D721Med (cell line): ENCODE measurements around the gene VPS13A.
"Not testable (repeated sequence)": the region's sequence is repeated elsewhere in the genome, so short reads cannot be mapped to it uniquely, and the experiment has no call there.

Experiments
- DNase-seq: peaks from one replicate; pipeline ENCODE4 v3.0.0; 2011; ENCODE audit warnings: low spot score; ENCODE audit not compliant: insufficient read length
- FAIRE-seq: peaks from 2 replicates; lab custom pipeline; 2011; peaks lifted over from hg19 to GRCh38; lab: Jason Lieb, UNC
- CTCF ChIP-seq: IDR thresholded peaks from 2 replicates; pipeline ENCODE4 v1.5.1; 2012; ENCODE audit warnings: mild to moderate bottlenecking, control low read depth; ENCODE audit not compliant: insufficient read depth; ENCODE audit errors: missing control alignments

VPS13A gene

GRCh38 chr9:77261605-77262004 is 84.3 kb downstream of the VPS13A start:
- no peak for FAIRE-seq
- DNase-seq = no peak
- TF ChIP-seq CTCF = no peak

- not testable (repeated sequence) for FAIRE-seq, DNase-seq
Measured at GRCh38 chr9:77267762-77268161, 90.4 kb downstream of the VPS13A start.

GRCh38 chr9:77271023-77271690 is 93.8 kb downstream of the VPS13A start:
- no peak for TF ChIP-seq CTCF
- FAIRE-seq (no peak), DNase-seq (no peak)

DNA sequence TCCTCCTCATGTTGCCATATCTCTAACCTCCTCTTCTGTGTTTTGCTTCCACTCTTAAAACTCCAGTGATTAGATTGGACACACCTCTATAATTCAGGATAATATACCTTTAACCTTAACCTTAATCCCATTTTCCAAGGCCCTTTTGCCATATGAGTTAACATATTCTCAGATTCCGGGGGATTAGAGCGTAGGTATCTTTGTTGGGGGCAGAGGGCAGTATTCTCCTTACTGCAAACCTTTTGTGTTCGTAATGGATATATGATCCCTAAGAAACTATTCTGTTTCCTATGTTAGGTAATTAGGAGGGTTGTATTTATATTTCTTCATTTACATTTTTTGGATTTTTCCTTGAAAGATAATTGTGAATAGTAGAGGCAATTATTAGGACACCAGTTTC is 99.5 kb downstream of the VPS13A start:
- TF ChIP-seq CTCF = no peak

GRCh38 chr9:77277719-77278118 is 100.4 kb downstream of the VPS13A start:
- TF ChIP-seq CTCF = no peak
- no peak for DNase-seq
- no peak for FAIRE-seq

More for the DNA sequence above, 99.5 kb downstream of the VPS13A start:
- DNase-seq = no peak
- FAIRE-seq = no peak

- no peak for DNase-seq
- no peak for FAIRE-seq
Measured at GRCh38 chr9:77283991-77284390, 106.7 kb downstream of the VPS13A start.

DNA sequence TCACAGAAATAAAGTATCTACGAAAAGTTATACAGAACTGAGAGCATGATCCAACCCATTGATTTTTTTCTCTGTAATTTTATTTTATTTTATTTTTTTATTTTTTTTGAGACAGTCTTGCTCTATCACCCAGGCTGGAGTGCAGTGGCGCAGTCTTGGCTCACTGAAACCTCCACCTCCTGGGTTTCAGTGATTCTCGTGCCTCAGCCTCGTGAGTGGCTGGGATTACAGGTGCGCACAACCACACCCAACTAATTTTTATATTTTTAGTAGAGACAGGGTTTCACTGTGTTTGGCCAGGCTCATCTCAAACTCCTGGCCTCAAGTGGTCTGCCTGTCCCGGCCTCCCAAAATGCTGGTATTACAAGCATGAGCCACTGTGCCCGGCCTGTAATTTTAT is 107.3 kb downstream of the VPS13A start:
- no peak for TF ChIP-seq CTCF
- no peak for DNase-seq
- FAIRE-seq = no peak

More at GRCh38 chr9:77283991-77284390, 106.7 kb downstream of the VPS13A start:
- no peak for TF ChIP-seq CTCF
